Islet precursor cell (in vitro differentiated cells): ENCODE measurements around the gene MRPL43.
A peak's percentile ranks its signal among the peaks of the same experiment; 100 is the strongest.
"Not testable (repeated sequence)": the region's sequence is repeated elsewhere in the genome, so short reads cannot be mapped to it uniquely, and the experiment has no call there.

Source experiments
- DNase-seq: peaks from one replicate; pipeline ENCODE4 v3.0.0-alpha.2; 2018

MRPL43 gene

DNA sequence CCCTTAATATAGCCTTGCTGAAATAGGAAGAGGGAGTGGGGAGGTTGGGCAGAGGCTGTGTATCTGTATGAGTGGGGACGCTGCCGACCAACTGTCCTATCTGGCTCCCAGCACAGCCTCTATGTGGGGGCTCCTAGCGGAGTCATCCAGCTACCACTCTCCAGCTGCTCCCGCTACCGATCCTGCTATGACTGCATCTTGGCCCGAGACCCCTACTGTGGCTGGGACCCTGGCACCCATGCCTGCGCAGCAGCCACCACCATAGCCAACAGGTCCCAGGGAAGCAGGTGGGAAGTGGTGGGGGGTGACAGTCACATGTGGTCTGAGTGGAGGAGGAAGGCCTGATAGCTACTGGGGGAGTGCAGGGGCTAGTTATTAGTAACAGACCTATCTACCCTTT, 6.6 kb downstream of the MRPL43 start:
- DNase-seq: peak; percentile 38

DNA sequence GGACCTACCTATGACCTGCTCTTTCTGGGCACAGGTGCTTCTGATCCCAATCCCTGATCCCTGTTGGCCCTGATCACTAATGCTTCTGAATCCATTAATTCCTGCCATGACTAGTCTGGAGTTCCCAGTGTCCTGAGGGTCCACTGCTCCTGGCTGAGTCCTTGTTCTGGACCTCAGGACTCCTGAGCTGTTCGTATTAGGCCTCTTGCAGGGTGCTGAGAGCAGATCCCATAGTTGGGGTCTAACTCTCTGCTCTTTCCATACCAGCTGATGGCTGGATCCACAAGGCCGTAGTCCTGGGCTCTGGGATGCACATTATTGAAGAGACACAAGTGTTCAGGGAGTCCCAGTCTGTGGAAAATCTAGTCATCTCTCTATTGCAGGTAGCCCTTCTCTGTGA, 7.0 kb downstream of the MRPL43 start:
- DNase-seq: no peak

DNA sequence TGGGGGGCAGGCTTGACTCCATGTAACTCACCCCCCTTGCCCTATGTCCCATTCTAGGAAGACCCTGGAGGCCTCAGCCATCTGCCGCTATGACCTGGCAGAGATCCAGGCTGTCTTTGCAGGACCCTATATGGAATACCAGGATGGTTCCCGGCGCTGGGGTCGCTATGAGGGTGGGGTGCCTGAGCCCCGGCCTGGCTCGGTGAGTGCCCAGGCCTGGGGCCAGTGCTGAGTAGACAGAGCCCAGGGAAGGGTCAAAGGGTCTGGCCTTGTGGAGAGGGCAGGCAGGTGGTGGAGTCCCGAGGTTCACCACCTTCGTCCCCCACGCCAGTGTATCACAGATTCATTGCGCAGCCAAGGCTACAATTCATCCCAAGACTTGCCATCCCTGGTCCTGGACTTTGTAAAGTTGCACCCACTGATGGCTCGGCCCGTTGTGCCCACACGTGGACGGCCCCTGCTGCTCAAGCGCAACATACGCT, 7.5 kb downstream of the MRPL43 start:
- peak; percentile 42 for DNase-seq

DNA sequence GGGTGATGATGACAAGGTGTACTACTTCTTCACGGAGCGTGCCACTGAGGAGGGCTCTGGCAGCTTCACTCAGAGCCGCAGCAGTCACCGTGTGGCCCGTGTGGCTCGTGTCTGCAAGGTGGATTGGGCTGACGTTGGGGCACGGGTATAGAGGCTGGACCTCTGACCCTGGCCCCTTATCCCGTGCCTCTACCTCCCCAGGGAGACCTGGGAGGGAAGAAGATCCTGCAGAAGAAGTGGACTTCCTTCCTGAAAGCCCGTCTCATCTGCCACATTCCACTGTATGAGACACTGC, 8.4 kb downstream of the MRPL43 start:
- DNase-seq: peak; percentile 30

DNA sequence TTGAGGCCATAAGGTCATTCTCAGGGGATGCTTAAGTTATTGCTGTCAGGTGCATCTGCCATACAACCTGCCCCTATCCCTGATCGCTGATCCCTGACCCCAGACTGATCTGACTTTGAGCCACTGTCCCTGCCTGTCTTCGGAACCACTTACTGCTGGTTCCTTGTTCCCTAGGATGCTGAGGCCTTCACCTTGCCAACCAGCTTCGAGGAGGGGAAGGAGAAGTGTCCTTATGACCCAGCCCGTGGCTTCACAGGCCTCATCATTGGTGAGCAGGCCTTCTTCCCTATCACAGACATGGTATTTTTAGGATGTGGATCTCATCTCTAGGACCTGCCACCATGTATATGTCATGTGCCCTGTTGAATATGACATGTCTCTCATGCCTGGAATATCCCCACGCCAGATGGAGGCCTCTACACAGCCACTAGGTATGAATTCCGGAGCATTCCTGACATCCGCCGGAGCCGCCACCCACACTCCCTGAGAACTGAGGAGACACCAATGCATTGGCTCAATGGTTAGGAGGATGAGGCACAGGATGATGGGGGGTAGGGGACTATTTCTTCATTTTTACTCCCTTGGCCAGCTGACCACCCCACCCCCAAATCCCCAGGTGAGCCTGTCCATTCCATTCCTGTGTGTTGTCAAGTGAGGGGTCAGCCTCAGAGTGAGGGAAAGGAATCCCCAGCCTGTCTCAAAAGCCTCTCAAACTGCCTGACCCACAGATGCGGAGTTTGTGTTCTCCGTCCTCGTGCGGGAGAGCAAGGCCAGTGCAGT, 9.0 kb downstream of the MRPL43 start:
- peak; percentile 34 for DNase-seq

DNA sequence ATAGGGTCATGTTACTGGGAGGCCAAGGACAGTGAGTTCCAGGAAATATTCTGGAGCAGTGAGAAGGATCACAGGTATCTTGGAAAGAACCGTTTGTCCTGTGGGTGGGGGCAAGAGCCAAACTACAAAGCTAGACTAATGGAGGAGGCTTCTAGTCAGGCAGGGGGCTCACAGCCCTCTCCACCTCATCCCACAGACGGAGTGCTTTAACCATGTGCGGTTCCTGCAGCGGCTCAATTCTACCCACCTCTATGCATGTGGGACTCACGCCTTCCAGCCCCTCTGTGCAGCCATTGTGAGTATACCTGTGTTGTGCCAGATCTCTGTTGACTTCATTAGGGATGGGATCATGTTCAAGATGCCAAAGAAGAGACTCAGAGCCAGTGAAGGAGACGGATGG, 9.9 kb downstream of the MRPL43 start:
- peak; percentile 38 for DNase-seq

DNA sequence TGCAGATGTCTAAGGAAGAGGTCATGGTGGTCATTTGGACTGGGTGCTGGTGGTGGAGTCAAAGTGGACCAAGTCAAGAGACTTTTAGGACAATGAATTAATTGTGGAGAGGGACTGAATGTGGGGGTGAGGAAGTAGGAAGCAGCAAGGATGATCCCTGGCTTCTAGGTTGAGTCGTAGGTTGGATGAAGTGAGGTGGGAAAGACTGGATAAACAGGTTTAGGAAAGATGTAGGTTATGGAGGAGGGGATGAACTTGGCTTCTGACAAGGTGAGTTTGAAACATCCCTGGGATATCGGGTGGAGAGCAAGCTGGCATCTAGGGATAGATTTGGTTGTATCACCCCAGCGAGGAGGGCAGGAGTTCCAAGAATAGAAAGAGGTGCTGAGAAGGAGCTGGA, 10.4 kb downstream of the MRPL43 start:
- peak; percentile 29 for DNase-seq

DNA sequence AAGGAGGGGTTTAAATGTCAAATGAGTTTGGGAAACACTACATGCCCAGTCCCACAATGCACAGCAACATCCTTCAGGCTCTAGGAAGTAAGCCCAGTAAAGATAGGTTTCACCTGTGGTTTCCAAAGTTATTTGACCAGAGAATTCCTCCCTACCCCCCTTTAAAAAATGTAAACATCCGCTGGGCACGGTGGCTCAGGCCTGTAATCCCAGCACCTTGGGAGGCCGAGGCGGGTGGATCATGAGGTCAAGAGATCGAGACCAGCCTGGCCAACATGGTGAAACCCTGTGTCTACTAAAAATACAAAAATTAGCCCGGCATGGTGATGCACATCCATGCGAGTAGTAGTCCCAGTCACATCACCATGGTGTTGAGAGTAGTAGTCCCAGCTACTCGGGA, 11.9 kb downstream of the MRPL43 start:
- DNase-seq: not testable (repeated sequence)

DNA sequence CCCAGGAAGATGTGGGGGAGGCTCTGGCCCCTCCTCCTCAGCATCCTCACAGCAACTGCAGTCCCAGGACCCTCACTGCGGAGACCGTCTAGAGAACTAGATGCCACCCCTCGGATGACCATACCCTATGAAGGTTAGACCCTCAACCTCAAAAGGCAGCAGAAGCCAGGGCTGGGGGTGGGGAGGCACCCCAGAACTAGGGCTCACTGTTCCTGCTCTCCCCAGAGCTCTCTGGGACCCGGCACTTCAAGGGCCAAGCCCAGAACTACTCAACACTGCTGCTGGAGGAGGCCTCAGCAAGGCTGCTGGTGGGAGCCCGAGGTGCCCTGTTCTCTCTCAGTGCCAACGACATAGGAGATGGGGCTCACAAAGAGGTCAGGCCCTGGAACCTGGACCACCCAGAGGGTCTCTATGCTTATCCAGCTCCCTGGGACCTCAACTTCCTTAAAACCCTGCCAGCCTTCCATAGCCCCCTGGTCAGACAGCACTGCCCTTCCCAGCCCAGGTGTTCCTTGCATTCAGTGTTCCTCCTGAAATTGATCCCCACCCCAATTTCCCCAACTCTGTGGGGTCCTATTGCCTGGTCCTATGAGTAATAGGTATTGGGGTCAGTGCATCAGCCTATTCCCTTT, 14.3 kb downstream of the MRPL43 start:
- peak; percentile 45 for DNase-seq

DNA sequence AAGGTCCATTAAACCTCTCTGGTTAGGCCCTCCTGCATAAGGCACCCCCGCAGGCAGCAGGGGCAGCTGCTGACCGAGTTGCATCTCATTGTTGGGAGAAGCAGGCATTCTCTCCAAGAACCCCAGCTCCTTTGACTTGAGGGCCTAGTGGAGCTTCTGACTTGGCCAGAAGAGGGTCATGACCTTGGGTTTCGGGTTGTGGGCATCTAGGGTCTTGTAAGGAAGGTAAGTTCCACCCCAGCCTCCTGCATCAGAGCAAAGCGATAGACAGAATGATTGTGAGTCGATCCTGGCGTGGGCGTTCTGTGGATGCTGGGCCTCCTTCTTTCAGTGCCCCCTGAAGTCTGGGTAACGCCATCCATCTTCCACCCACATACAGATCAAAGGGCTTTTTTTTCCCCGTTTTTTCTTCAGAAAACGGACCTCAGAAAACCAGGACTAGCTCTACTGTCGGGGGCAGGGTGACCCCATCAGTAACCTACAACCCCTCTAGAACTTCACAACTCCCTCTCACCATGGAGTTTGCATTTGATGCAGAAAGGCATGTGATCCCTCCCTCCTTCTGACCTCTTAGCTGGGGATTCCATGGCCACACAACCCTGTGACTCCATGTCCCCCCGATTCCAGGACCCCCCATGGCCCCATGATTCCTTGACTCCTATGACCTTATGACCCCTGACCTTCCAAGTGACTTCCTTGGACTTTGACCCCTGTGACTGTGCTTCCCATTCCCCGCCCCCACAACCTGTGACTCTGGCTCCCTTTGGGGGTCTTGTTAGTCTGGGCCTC, 15.0 kb downstream of the MRPL43 start:
- peak; percentile 32 for DNase-seq

DNA sequence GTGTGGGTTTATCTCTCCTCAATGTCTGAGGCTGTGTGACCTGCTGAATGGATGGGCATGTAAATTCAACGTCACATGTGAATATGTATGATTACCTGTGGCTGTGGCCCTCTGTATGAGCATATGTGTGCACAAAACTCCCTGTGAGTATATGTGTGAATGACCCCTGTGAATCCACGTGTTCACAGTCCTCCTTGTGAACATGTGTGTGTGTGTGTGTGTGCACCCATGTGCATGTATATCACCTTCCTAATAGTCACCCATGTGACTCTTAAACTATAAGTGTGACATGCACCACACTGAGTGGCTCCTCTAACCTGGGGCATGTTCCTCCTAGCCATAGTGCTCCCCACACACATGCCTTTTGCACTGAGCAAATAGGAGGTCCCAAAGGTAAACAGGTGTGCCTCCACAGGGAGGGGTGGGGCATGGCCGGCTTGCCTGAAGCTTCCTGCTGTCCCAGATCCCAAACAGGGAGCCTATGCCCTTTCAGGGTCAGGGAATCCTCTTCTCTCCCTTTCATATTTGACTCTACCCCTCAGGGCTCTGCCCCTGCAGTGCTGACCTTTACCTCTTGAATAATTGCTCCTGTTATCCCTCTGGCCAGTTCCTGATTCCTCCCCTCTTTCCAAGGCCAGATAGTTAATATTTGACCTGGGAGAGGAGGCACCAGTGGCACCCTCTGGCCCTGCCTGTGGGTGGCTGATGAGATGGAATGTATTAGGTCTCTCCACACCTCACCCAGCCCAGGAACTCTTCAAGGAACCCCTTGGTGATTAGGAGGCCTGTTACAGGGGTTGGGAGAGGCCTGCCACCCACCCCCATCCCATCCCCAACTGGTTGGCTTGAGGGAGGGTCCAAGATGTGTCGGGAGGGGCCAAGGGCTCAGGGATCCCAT, 16.1 kb downstream of the MRPL43 start:
- peak; percentile 47 for DNase-seq

DNA sequence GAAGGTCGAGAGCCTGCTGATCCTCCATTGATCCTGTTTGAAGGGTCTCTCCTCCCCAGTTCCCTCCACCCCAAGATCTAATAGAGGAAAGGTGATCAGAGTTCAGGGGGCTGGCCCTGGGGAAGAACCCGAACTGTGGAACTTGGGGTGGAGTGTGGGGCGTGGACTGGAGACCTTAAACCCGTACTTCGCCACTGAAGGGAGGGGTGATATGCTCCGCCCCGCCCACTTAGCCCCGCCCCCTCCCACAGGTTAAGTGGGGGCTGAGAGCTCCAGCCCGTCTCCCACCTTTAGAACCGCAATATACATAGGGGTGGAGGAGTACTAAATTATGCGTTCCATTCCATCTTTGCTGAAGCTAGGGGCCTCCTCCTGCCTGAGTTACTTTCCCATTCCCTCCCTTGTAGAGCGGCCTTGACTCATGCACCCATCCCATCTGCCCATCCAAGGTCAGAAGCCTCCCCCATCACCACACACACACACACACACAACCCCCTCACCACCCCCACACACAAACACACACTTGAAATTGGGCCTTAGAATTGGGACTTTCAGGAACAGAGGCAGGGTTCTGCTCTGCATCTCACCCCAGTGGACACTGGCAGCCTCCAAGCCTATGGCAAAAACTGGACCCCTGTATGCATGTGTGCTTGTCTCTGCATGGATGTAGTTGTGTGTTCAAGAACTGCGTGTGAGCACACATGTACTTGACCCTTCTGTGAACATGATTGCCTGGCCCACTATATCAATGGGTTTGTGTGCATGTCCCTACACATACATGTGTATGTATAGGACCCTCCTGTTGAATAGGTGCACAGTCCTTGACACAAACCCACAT, 17.0 kb downstream of the MRPL43 start:
- no peak for DNase-seq

DNA sequence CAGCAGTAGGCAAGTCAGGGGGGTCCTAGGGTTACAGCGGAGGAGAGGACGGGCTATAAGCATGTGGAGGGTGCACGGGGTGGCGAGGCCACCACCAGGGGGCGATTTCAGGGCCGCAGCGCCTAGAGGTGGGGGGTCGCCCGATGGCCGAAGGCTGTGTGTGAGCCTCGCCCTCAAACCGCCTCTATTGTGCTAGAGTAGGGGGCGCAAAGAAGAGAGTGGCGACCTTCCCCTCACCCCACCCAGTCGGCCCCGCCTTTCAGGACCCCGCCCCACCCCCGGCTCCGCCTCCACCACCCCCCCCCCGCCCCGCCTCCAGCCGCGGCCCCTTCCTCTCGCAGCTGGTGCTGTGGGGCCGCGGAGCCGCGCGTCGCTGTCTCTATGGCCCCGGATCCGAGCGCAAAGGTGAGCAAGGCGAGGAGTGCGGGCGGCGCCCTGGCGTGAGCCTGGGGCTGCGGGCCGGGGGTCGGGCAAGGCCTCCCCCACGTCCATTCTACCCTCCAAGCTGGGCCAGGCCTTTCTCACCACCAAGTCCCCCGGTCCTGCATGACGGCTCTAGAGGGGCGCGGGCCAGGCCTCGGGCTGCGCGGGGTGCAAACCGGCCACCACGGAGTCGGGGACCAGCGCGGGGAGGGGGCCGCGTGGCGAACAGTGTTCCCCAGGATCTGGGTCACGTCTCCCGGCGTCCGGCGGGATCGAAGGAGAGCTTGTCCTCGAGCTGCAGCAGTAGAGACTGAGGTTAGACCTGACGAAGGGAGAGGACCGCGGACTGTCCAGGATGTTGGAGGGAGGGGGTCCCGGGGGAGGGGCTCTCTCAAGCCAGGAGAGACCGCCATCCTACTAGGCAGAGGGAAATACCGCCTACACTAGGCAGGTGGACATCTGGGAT, 17.9 kb downstream of the MRPL43 start, which contains the start of gene SEMA4G:
Gene SEMA4G (plus strand): TSS at position 318 of the 889 bp plus-strand sequence. CDS start 3,409 bp downstream, outside the sequence.
- DNase-seq: peak; percentile 82

DNA sequence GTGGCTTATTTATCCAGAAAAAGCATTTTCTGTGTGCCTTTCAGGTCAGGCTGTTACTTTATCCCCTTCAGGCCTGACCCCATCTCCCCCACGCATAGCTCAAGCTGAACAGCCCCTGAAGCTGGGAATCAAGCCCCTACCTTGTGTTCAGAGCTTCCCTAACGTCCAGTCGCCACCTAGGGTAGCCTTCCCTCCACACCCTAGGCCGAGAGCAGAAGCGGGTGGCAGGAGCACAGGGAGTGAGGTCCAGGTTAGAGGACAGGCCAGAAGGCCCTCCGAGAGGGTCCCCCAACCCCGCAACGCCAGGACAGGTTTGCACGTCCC, 18.5 kb downstream of the MRPL43 start:
- no peak for DNase-seq

DNA sequence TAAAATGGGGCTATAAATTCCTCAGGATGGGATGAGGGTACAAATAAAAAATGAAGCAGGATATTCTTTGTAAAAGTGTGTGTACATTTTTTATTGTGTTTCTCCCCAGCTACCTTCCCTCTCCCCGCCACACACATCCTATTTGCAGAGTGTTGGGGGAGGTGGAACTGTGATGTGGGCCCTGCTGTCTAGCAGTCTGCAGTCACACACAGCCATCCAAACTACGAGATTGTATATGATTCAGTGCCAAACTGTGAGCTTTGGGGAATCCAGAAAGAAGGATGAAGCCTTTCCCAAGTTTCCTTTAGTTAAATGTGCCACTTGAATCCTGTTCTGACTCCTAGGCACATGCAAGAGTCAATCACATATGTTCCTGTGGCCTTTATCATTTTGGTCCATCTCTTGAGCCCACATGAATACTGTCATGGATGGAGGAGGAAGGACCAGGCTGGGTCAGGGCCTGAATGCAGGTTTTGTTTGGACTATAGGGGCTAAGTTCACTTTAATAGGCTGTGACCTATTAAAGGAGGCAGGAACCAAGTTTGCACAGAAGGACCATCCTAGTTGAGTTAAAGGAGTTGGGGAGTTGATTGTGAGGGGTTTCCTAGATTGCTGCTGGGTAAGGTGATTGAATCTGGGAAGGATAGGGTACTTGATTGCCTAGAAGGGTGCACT, 19.1 kb downstream of the MRPL43 start:
- DNase-seq: no peak

DNA sequence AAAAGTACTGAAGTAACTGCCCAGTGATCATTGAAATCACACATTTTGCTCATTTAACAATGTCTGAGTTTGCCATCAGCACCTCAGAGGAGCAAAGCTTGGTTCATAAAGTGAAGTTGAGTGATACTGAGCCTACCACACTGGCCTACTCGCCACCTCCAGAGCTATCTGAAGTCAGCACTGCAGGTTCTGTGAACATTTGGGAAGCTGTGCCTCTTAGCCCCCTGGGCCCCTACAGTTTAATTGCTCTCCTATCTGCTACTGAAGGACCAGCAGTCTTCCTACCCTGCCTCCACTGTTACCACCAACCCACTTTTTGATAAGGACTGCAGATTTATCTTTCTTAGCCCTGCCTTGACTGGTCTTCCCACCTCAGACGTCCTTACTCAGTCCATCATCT, 20.0 kb downstream of the MRPL43 start:
- no peak for DNase-seq

DNA sequence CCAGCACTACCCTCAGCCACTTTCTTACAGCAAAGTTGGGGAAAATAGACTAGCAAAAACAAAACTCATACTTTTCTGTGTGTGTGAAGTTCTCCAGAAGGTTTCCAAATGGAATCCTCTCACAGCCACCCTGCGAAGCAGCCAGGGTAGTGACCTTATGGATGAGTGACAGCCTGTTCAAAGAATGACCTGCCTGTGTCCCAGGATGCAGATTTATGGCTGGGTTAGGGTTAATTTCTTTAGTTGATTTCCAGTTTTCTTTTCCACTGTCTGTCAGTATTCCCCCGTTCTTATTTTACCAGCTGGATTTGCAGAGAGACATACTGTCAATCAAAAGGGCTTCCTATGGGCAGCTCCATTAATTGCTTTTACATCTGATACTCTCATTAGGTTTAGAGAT, 20.4 kb downstream of the MRPL43 start:
- DNase-seq: no peak

DNA sequence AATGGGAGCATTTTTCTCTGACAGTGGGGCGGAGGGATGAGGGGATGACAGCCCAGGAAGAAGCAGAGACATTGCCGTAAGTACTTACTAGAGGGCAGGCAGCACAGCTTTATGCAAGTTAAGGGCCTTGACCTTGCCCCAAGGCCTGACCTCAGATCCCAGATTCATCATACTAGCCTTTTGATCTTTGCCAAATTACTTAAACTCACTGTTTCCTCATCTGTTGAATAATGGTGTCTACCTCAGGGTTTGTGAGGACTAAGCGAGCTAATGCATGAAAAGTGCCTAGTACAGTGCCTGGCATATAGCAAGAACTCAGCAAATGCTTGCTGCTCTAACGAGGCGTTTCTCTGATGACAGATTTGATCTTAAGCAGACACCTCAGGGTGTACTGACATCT, 21.5 kb downstream of the MRPL43 start:
- DNase-seq: no peak

DNA sequence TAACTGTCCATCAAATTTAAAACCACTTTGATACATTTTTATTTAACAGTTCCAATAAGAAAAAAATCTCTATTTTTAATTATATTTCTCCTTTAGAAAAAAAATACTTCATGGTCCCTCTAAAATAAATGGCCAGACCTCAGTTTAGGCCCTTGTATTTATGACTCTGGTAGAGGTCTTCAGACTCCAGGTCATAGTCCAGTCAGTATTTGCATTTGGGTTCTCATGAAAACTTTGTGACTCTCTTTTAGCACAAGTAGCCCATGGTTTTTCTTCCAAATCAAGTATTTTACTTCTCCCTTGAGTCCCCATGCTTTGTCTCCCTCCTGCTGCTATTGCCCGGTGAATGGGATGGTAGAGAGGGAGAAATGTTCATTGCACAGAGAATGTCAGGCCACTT, 23.5 kb downstream of the MRPL43 start:
- DNase-seq: no peak

DNA sequence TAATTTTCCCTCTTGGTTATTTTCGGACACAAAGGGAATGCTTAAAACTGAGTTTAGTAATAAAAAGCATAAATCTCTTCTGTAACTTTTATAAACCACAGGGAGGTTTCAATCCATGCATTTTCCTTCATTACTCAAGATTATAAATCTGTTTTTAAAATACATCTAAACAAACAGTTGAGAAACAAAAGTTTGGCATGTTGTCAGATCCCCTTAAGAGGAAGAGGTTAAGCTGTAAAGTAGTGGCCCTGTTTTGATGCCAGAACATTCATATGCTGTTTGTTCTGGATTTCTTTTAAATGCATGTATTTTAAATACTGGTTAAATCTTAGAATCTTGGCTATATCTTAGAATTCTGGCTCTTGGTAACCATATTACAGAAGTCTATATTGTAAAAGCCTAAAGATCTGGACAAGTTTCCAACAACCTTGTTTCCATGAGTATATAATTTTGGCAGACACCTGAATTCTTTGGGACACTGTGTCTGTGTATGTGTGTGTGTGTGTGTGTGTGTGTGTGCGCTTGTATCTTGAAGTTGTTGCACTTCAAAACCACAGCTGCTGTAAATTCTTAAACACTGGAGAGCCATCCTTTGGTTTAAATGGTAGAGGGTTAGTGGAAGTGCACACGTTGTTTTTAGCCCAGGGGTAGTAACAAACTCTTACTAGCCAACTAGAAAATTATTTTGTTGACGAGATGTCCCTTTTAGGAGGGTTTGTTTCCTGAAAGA, 24.8 kb downstream of the MRPL43 start:
- no peak for DNase-seq
